GM12892 (cell line): ENCODE results near the gene ASTN2.
A peak's percentile ranks its signal among the peaks of the same experiment; 100 is the strongest.

Experiments
- DNase-seq: peaks from one replicate; pipeline ENCODE4 v3.0.0; 2011; ENCODE audit not compliant: insufficient read length
- FAIRE-seq: peaks from 2 replicates; lab custom pipeline; 2011; peaks lifted over from hg19 to GRCh38; lab: Jason Lieb, UNC
- POLR2A ChIP-seq: IDR thresholded peaks from 2 replicates; pipeline ENCODE4 v1.6.1; 2011; ENCODE audit warnings: low read depth, low read length, control low read depth
- POLR2AphosphoS5 ChIP-seq: IDR thresholded peaks from 2 replicates; pipeline ENCODE4 v1.6.1; 2011; ENCODE audit warnings: low read depth, low read length, control low read depth
- TAF1 ChIP-seq: IDR thresholded peaks from 2 replicates; pipeline ENCODE4 v1.6.1; 2011; ENCODE audit warnings: low read depth, mild to moderate bottlenecking, control low read depth, low read length, borderline replicate concordance

ASTN2 gene

DNA sequence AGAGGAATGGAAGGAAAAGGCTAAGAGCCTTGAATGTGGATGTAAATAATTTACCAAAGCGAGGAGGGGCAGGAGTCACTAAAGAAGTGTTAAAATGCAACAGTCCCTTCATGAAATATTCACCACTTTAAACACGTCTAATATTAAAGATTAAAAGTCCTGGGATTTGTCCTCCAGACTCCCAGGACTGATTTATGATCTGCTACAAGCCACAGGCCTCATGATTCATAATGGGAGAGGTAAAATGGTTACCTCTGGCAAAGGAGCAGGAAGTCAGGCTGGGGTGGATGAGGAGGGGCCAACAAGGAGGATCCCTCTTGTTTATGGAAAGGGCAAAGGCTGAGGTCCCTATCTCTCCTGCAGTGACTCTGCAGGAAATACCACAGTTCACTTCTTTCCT, 435.4 kb downstream of the ASTN2 start:
- TF ChIP-seq TAF1 (no peak), POLR2A (no peak), POLR2AphosphoS5 (no peak)
- no peak for FAIRE-seq
- no peak for DNase-seq

DNA sequence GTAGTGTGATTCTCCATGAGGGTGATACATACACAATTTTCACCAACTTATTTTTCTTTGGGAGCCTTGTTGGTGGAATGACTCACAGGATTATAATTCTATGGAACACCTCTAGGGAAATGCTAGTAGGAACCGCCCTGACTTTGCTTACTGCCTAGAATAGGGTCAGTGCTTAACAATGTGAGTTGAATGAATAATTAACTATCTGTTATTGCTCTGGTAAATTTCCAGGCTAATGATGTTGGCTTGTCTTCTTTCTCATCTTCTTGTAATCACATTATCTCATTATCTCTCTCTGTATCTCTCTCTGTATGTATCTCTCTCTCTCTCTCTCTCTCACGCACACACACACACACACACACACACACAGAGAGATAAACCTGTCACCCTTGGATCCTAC, 436.7 kb downstream of the ASTN2 start:
- FAIRE-seq, result no peak
- no peak for DNase-seq
- TF ChIP-seq POLR2A (no peak), TAF1 (no peak), POLR2AphosphoS5 (no peak)

DNA sequence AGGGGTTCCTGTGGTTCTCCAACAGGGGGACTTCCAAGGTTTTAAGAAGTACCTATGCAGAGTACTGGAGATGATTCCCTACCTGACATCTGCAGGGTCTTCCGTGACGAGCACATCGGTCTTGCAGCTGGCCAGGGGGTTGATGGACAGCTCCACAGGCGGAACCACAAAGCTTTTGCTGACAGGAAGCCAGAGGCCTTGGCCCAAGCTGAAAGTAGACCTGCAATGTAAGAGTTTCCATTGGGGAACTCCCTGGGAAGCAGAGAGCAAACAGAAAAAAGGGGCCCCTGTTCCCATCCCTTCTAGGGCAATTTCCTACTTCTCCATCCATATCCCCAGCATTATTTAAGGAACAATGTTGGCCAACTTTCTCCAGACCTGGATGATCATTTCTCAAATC, 439.7 kb downstream of the ASTN2 start:
- FAIRE-seq, result no peak
- DNase-seq, result no peak
- no peak for TF ChIP-seq POLR2AphosphoS5
- no peak for TF ChIP-seq TAF1
- TF ChIP-seq POLR2A, result no peak

GRCh38 chr9:116966199-116966598, 448.7 kb downstream of the ASTN2 start:
- DNase-seq (no peak), FAIRE-seq (no peak)
- TF ChIP-seq POLR2AphosphoS5 (no peak), POLR2A (no peak), TAF1 (no peak)

DNA sequence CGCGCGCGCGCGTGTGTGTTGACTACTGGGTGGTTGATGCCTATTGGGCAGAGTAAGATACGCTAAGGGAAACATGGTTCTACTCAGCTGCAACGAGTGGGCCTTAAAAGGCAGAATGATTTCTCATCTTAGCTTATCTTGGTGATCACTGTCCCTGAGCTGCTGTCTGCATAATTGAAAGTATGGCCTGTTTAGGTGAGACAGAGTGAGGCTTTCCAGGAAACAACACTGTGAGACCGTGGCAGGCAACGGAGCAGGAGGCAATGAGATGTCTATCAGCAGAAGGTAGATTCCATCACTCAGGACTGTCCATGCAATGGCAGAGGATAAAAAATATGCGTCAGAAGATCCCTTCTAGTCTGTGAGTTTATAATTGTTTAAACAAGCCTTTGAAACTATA, 450.6 kb downstream of the ASTN2 start:
- DNase-seq (no peak), FAIRE-seq (no peak)
- no peak for TF ChIP-seq POLR2A

GRCh38 chr9:116959809-116960208, 455.0 kb downstream of the ASTN2 start:
- TF ChIP-seq TAF1 (no peak), POLR2A (no peak), POLR2AphosphoS5 (no peak)
- no peak for DNase-seq
- no peak for FAIRE-seq

GRCh38 chr9:116958881-116959280, 456.0 kb downstream of the ASTN2 start:
- peak; percentile 84 for FAIRE-seq

GRCh38 chr9:116954731-116955130, 460.1 kb downstream of the ASTN2 start:
- TF ChIP-seq POLR2A, result no peak
- TF ChIP-seq POLR2AphosphoS5, result no peak
- TF ChIP-seq TAF1, result no peak
- FAIRE-seq (no peak), DNase-seq (no peak)

More at GRCh38 chr9:116958881-116959280, 456.0 kb downstream of the ASTN2 start:
- no peak for TF ChIP-seq POLR2A
- TF ChIP-seq POLR2AphosphoS5, result no peak
- TF ChIP-seq TAF1, result no peak
- DNase-seq, result no peak

DNA sequence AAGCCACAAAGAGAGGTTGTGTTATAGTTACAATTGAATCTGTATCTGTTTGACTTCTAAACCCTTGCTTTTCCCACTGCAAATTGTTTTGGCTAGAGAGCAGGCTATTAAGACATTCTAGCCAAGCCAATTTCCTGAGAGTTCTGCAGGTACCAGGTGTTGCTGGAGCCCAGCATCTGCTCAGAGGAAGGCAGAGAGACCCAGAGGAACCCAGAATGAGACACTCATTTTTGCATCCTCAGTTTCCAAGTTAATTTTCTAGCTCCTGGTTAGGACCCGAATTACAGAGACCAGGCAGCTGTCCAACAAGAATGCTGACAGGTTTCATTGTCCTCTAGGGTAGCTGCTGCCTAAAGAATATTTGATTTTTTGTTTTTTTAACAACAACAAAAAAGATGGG, 461.6 kb downstream of the ASTN2 start:
- FAIRE-seq (peak; percentile 82), DNase-seq (no peak)
- no peak for TF ChIP-seq POLR2A
- TF ChIP-seq POLR2AphosphoS5, result no peak
- no peak for TF ChIP-seq TAF1

- FAIRE-seq (peak; percentile 62), DNase-seq (no peak)
- no peak for TF ChIP-seq POLR2A
- no peak for TF ChIP-seq POLR2AphosphoS5
- no peak for TF ChIP-seq TAF1
These were observed 462.4 kb downstream of the ASTN2 start for GRCh38 chr9:116952436-116952810.

GRCh38 chr9:116951588-116952435, 463.0 kb downstream of the ASTN2 start:
- no peak for TF ChIP-seq POLR2A
- TF ChIP-seq POLR2AphosphoS5, result no peak
- TF ChIP-seq TAF1, result no peak

DNA sequence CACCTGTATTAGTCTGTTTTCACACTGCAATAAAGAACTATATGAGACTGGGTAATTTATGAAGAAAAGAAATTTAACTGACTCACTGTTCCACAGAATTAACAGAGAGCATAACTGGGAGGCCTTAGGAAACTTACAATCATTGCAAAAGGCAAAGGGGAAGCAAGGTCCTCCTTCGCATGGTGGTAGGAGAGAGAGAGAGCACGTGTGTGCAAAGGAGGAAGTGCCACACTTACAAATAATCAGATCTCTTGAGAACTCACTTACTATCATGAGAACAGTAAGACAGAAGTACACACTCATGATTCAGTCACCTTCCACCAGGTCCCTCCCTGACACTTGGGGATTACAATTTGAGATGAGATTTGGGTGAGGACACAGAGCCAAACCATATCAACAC, 469.0 kb downstream of the ASTN2 start:
- DNase-seq (no peak), FAIRE-seq (peak; percentile 89)
- no peak for TF ChIP-seq TAF1
- TF ChIP-seq POLR2AphosphoS5, result no peak
- no peak for TF ChIP-seq POLR2A

More at GRCh38 chr9:116951588-116952435, 463.0 kb downstream of the ASTN2 start:
- FAIRE-seq (peak; percentile 89), DNase-seq (no peak)
